HEK293 (cell line): Measurements from ENCODE around the gene HM13.

Experiments
- CTCF ChIP-seq: fragments of 450-650 bp; formaldehyde crosslinking; IDR thresholded peaks from 2 replicates; pipeline ENCODE4 v1.5.1; 2016; ENCODE audit warnings: missing biosample characterization, missing genetic modification characterization
- KLF10 ChIP-seq: fragments of 450-650 bp; IDR thresholded peaks from 2 replicates; pipeline ENCODE4 v1.5.1; 2018; ENCODE audit warnings: missing biosample characterization, mild to moderate bottlenecking, missing genetic modification characterization
- PRDM10 ChIP-seq: fragments of 450-650 bp; formaldehyde crosslinking; IDR thresholded peaks from 2 replicates; pipeline ENCODE4 v1.5.1; 2016; ENCODE audit warnings: missing biosample characterization, missing genetic modification characterization
- SETDB1 ChIP-seq: IDR thresholded peaks from one replicate; pipeline ENCODE4 v1.6.1; 2017; ENCODE audit warnings: mild to moderate bottlenecking, low read length, moderate library complexity, mixed read lengths; ENCODE audit not compliant: insufficient read length
- SP2 ChIP-seq: fragments of 450-650 bp; formaldehyde crosslinking; IDR thresholded peaks from 2 replicates; pipeline ENCODE4 v1.5.1; 2016; ENCODE audit warnings: missing biosample characterization, missing genetic modification characterization
- SP7 ChIP-seq: fragments of 450-650 bp; formaldehyde crosslinking; IDR thresholded peaks from 2 replicates; pipeline ENCODE4 v1.5.1; 2016; ENCODE audit warnings: missing biosample characterization, missing genetic modification characterization
- TCF7L2 ChIP-seq: IDR thresholded peaks from 2 replicates; pipeline ENCODE4 v1.6.1; 2011; ENCODE audit warnings: low read depth, mild to moderate bottlenecking, inconsistent platforms, low read length, moderate library complexity, borderline replicate concordance
- YY1 ChIP-seq: fragments of 450-650 bp; formaldehyde crosslinking; IDR thresholded peaks from 2 replicates; pipeline ENCODE4 v1.5.1; 2018; ENCODE audit warnings: missing biosample characterization, missing genetic modification characterization
- ZBTB1 ChIP-seq: fragments of 450-650 bp; formaldehyde crosslinking; IDR thresholded peaks from 2 replicates; pipeline ENCODE4 v1.5.1; 2016; ENCODE audit warnings: missing biosample characterization, missing genetic modification characterization
- ZNF138 ChIP-seq: fragments of 450-650 bp; formaldehyde crosslinking; IDR thresholded peaks from 2 replicates; pipeline ENCODE4 v1.5.1; 2016; ENCODE audit warnings: missing biosample characterization, missing genetic modification characterization, borderline replicate concordance
- ZNF169 ChIP-seq: fragments of 450-650 bp; formaldehyde crosslinking; IDR thresholded peaks from 2 replicates; pipeline ENCODE4 v1.5.1; 2016; ENCODE audit warnings: missing biosample characterization, missing genetic modification characterization
- ZNF239 ChIP-seq: fragments of 450-650 bp; formaldehyde crosslinking; IDR thresholded peaks from 2 replicates; pipeline ENCODE4 v1.5.1; 2016; ENCODE audit warnings: missing biosample characterization, missing genetic modification characterization
- ZNF426 ChIP-seq: fragments of 450-650 bp; formaldehyde crosslinking; IDR thresholded peaks from 2 replicates; pipeline ENCODE4 v1.5.1; 2017; ENCODE audit warnings: missing biosample characterization, missing genetic modification characterization, mild to moderate bottlenecking, inconsistent platforms, moderate library complexity
- ZSCAN4 ChIP-seq: fragments of 450-650 bp; formaldehyde crosslinking; IDR thresholded peaks from 2 replicates; pipeline ENCODE4 v1.5.1; 2017; ENCODE audit warnings: missing biosample characterization, missing genetic modification characterization

- TF ChIP-seq ZNF239 (tag by site-specific recombination) (no peak), ZNF169 (tag by site-specific recombination) (no peak), YY1 (no peak), TCF7L2 (no peak), SP7 (tag by site-specific recombination) (no peak), ZNF138 (no peak), CTCF (no peak), SP2 (tag by site-specific recombination) (no peak), ZBTB1 (tag by site-specific recombination) (no peak), PRDM10 (tag by site-specific recombination) (no peak), KLF10 (tag by site-specific recombination) (no peak), ZSCAN4 (tag by site-specific recombination) (no peak), ZNF426 (no peak), SETDB1 (no peak)
Observed at GRCh38 chr20:31536575-31536974, 22.3 kb downstream of the HM13 start.
